GM19351 (cell line): ENCODE measurements around the gene EEF1A2.

ENCODE experiments used
- ATAC-seq: cut with Tn5 transposase; IDR thresholded peaks from one replicate; pipeline ENCODE4 v1.9.1; 2021; ENCODE audit warnings: mild to moderate bottlenecking, moderate library complexity; ENCODE audit not compliant: unreplicated experiment

The EEF1A2 gene

DNA sequence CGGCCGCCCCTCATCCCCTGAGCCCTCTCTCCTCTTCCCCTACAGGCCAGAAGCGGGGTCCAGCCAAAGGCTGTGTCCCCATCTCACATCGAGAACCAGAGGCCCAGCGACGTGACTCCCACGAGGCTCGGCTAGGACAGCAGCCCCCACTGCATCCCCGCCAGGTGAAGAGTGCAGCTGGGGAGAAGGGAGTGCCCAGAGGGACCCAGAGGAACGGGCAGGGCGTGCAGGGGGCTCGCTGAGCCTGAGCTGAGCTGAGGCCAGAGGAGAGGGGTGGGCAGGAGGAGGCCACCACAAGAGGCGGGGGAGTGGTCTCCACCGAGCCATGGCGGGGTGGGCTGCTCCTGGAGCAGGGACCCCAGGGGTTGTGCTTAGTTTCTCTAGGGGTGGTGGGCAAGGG is 59.0 kb downstream of the EEF1A2 start:
- ATAC-seq: no peak

GRCh38 chr20:63438121-63438520 is 60.8 kb downstream of the EEF1A2 start:
- ATAC-seq: no peak
